Stromal cell of bone marrow (primary cell): Measurements from ENCODE around the gene TOM1L2.

Source experiments
- DNase-seq: peaks from one replicate; pipeline ENCODE4 v3.0.0-alpha.2; 2012; ENCODE audit warnings: low read depth

Gene TOM1L2

DNA sequence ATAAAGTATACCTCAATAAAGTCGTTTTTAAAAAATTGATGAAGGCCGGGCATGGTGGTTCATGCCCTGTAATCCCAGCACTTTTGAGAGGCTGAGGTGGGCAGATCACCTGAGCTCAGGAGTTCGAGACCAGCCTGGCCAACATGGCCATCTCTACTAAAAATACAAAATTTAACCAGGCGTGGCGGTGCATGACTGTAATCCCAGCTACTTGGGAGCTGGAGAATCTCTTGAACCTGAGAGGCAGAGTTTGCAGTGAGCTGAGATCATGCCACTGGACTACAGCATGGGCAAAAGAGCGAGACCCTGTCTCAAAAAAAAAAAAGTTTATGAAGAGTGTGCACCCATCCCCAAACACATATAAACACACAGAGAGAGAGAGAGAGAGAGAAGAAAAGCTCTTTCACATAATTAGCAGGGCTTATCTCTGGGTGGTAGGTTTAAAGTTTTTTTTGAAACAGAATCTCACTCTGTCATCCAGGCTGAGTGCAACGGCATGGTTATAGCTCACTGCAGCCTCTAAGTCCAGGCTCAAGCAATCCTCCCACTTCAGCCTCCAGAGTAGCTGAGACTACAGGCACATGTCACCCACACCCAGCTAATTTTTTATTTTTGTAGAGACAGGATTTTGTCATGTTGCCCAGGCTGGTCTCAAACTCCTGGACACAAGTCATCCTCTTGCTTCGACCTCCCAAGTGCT is 138.4 kb downstream of the TOM1L2 start:
- DNase-seq = no peak

DNA sequence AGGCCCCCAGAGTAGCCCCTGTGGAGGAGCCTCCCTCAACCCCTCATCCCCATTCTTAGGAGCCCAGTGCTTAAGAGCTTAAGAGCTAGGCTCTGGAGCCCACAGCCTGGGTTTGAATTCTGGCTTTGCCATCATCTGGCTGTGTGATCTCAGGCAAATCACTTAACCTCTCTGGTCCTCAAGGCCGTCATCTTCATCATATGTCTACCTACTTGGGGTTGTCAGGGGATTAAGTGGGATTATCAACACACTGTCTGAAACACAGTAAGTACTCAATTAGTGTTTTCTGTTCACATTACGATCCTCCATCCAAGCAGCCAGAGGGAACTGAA is 140.2 kb downstream of the TOM1L2 start:
- DNase-seq = no peak

DNA sequence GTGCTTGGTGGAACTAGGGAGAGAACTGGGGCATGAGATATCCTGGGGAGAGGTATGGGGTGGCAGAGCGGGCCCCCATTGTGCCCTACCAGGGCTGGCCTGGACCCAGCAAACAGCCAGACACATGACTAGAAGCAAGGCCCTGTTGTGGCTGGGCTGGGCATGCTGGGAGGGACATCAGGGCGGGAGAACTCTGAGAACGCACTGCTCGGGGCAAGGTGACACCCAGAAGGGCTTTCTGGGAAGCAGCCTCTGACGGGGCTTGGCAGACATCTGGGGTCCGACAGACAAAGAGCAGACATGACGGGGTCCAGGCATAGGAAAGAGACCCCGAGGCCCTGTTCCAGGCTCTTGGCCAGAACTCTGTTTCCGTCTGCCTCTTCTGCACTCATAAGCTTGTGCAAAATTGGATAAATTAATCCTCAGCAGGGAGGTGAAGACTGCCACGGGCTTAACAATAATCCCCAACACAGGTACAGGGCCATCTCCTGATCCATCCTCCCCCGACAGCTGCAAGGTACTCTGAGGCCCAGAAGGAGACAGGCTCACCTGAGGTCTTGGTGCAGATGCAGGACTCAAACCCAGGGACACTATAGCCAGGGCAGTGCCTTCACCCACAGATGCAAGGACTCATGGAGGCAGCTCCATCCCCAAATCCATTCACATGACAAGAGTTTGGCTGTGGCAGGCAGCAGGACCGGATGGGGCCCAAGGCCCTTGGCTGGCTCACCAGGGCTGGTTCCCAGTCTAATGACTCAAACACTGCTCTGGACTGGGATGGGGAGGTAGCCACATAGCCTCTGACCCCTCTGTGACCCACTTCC is 140.8 kb downstream of the TOM1L2 start:
- DNase-seq = no peak

DNA sequence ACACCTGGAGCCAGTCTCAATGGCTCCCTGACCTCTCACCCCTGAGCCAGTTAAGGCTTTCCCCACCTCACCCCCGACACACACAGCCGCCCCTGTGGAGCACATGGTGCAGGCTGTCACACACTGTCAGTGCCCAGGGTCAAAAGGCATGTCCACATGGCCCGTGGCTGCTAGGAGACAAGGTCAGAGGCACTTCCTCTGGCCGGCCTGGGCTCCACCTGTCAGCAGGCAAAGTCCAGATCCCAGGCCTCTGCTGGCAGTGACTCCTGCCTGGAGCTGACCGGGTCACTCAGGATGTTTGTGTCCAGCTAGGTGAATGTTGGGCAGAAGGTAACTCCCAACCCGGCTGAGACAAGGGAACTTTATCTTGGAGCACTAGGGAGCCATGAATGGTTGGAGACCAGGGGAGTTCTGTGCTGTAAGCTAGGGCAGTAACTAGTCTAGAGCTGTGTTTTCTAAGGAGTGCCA is 141.4 kb downstream of the TOM1L2 start:
- DNase-seq = no peak

DNA sequence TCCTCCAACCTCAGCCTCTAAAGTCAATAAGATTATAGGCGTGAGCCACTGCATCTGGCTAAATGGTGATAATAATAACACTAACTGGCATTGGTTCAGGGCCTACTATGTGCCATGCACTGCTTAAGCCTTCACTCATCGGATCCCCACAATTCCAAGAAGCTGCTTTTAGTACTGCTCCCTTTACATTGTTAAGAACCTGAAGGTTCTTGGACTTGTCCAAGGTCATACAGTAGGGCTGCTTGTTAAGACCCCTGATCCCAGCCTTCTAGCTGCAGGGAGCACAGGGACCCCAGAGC is 142.0 kb downstream of the TOM1L2 start:
- DNase-seq = no peak

DNA sequence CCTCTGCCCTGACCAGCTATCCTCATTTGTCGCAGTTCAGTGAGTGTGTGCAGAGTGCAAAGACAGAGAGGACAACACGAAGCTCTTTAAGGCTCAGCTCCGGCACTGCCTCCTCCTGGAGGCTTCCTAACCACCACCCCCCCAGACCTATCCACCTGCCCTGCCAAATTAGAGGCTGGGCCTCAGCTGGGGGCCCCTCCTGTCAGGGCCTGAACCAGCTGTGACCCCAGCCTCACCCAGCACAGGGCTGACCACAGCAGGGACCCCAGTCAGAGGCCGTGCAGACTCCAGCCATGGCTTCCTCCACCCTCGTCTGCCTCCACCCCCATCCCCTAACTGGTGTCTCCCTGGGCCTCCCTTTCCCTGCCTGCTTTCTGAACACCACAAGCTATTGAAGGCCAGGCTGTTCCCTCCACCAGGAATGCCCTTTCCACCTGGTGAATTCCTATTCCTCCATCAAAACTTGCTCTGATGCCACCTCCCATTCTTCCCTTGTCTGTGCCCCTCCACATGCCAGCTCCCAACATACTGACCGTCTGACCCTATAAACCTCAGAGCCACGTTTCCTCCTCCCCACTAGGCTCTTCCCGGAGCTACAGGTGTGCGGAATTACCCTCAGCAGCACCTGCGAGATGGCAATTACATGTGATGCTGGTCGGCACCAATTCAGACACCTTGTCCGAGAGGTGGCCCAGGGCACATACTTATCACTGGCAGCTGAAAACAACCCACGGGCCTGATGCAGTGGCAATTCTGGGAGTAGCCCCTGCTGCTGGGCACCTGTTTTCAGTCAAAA is 144.2 kb downstream of the TOM1L2 start:
- no peak for DNase-seq

DNA sequence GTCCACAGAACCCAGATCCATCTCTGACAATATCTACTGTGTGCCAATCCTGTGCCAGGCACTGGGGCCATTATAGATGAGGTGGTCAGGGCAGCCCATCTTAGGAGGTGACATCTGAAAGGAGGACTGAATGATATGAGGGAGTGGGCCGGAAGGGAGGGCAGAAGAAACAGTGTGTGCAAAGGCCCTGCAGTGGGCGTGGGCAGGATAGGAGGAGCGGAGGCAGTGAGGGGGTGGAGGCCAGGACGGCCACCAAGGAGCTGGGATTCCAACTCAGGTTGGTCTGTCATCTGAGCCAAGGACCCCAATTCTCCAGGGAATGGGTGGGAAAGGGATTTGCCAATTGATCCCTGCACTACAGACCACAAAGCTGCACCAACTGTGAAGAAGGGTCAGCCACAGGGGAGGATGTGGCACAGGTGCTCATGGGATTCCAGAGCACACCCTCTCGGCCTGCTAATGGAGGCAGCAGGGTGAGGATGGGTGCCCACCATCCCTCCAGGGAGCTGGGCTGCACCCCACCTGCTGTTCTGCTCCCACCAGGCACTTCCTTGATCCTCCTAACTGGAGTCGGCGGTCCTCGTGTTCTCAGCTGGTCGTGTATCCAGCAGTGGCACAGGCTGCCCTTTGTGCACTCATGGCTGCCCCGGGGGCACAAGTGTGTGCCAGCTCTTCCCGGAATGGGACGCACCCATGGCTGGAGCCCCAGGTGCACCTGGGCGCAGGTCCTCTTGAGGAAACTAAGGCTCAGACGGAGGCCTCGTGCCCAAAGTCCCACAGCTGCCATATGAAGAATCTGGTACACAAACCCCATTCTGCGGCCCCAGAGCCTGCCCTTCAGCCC is 145.0 kb downstream of the TOM1L2 start:
- DNase-seq = no peak

DNA sequence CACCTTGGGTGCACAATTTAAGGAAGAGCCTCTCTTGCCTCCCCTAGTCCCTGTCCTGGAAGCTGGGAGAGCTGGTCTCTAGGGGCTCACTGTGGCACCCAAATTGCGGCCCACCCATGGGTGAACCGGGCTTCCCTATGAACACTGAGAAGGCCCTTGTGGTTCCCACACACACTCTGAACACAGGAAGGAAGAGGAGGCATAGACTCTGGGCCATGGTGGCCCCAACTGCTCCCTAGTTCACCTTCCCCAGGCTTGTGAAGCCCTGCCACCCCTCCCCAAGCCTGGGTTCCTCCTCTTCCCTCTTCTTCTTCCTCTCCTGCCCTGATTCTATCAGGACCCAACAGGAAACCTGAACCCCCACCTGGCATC is 145.9 kb downstream of the TOM1L2 start:
- no peak for DNase-seq

DNA sequence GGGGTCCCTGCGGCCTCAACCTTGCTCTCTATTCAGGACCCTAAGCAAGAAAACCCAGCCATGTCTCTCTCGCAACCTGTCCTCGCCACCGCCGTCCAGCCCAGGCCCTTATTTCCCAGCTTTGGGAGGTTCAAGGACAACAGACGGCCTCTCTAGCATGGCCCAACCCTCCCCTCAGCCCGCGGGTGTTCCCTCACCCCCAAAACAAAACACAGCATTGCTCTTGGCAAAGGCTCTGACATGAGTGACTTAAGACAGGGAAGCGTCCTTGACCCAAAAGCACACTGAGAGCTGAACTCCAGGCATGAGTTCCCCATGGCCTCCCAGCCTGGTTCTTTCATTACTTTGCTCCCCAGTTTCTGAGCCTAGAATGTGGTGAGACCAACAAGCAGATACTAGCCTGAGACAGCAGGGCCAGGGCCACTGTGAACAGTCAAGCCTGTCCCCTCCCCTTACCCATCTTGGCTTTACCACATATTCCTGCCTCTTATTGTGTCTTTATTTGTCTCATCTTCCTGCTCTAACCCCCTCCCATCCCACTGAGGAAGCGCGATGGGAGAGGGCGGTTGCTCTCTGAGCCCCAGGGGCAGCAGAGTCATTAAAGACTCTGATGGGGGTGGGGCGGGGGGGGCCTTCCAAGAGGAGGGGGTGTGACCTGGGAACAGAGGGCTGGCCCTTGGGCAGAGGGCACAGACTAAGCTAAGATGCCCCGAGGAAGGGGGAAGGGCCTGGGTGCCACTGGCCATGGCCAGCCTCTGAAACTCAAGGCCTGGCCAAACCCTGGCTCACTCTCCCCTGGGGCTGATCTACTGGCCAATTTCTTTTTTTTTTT is 147.2 kb downstream of the TOM1L2 start:
- DNase-seq = no peak

DNA sequence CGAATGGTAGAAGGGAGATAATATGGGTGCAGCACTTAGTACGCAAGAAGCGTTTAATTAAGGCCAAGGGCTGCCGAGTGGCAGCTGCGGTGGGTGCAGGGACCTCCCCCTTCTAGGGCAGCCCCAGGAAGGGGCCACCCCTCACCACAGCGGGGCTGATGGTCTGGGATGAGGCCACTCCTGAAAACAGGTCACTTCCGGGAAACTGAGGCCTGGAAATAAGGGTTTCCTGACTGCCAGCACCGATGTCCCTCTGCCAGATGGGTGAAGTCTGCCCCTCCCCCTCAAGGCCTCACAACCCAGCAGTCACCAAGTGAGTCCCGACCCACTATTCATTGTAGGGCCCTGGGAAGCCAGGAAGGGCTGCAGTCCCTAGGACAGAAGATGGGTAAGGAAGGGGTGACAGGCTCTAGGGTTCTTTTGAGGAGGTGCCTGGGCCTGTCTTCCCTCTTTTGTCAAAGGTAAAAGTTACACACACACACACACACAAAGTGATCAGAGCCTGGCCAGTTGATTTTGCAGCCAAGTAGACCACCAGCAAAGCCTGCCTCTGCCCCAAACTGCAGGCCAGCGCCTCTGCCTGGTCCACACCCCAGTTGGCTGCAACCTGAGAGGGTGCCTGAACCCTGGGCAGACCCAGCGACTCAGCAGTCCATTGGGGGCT is 147.9 kb downstream of the TOM1L2 start:
- DNase-seq = no peak

DNA sequence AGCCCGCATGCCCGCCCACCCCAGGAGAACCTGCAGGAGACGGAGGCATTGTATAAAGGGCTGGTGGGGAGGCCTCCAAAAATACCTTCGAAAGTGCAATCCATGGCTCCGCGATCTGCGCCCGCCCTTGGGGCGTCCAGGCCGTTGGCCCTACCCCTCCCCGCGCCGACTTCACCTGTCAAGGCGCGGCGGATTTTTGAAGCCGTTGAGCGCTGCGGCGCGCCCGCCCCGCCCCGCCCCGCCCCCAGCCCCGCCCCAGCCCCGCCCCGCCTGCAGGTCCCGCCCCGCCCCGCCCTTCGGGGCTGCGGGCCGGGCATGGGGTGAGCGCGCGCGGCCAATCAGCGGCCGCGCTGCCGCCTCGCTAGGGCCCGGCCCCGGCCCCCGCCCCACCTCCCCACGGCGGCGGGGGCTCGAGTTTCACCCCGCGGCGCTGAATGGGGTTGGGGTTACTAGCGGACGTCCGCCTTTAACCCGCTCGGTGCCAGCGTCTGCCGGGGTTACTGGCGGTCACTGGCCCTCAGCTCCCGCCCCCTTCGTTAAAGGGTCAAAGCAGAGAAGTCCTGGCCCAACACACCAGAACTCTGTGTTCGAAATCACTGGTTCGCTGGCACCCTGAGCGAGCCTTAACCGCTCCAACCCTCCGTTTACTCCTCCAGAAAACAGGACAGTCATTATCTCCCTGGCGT is 148.6 kb downstream of the TOM1L2 start:
- peak; percentile 68 for DNase-seq

DNA sequence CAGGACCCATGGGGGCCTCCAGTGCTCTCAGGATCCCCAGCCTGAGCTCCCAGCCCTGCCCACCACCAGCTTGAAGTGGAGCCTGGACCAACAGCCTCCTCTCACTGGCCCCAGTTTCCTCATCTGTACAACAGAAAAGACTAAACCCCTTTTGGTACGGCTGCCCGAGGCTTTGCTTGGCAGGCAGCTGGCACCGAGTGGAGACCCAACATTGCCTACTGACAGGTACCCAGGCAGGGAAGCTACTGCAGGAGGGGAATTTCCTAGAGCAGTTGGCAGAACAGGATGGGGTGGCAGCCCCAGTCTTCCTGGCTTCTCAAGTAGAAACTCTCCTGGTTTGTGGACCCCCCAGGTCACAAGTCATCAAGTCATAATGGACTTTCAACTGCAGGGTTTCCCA is 149.6 kb downstream of the TOM1L2 start:
- no peak for DNase-seq

DNA sequence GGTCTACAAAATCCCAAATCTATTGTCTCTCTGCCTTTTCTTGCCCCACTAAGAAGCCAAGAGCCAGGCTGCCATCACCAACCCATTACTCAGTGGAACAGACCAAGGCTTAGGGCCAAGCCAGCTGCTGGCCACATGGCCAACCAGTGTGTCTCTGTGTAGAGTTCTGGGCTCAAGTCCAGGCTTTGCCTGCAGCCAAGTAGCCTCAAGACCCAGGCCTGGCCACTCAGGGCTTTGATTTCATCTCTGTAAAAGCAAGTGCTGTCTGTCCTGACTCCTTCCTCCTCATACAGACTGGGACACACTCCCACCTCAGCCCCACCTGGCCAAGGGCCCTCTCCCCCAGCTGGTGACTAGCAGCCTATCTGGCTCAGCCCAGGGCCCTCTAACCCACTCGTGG is 150.0 kb downstream of the TOM1L2 start:
- peak; percentile 83 for DNase-seq

DNA sequence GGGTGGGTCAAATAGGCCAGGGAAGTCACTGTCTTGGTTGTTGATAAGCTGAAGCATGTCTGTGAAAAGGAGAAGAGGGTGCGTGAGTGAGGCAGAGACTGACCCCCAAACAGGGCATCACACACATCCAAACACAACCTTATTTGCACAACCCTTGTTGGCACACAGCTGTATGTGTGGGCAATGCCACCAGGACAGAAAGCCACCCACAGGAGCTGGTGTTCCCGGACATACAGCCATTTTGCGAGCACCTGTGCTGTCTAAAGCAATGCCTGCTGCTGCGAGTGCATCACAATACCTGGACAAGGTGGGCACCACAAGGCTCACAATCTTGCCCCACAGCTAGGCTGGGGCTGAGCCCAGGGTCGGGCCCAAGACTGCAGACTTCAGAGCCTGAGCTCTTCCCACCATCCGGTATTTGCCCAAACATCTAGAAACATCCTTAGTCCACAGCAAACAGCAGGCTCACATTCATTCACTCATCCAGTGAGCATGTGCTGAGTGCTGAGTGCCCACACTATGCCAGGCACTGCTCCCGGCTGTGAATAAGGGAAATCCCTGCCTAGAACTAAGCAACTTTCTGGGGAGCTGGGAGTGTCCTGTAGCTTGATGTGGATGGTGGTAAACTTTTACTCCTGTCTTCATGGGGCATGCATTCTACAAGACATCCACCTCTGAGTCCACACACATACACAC is 151.6 kb downstream of the TOM1L2 start:
- DNase-seq = no peak

DNA sequence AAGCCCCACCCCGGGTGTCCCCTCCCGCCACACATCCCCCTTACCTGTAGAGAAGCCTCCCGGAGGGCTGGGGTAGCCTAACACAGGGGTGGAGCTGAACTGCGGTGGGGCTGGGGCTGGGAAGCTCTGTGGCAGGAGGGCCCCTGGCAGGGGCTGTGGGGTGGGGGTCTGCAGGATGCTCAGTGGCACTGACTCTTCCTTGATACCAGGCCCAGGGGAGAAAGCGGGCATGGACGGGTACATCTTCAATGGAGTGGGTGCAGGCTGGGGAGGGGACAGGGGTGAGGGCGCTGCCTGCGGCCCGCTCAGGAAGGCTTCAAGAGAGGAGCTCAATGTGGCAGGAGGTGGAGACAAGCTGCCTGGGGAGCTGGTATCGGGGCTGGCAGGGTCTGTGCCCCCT is 152.2 kb downstream of the TOM1L2 start:
- DNase-seq = no peak

DNA sequence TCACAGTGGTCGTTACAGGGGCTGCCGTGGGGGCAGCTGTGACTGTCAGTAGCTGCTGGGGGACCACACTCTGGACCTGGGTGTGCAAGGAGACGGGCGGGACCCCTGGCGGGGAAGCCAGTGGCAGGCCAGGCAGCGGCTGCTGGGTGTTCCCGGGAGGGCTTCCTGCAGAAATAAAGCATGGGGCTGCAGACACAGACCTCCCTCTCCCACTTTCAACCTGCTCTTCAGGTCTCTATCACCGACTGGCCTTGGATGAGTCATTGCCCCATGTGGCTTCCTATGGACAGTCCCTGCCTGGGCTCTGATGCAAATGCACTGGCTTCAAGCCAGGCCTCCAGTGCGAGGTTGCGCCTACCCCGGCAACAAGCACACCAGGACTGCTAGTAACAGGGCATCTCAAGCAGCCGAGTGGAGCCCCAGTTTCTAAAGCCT is 152.6 kb downstream of the TOM1L2 start:
- no peak for DNase-seq

DNA sequence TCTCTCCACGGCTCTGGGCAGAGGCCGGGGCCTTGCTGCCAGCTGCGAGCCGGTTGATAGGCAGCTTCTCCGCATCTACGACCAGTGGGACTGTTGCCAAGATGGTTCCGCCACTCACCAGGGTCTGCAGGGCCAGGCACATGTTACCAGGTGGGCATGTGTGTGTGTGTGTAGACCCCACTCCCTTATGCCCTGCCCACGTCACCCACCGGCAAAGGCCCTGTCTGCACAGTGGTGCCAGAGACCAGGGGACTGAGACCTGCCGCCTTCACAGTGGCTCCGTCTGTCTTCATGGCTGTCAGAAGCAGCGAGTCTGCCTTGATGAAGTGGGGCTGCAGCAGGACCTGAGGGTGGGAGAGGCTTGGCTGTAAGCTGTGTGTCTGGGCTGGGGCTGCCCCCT is 153.1 kb downstream of the TOM1L2 start:
- DNase-seq = no peak

DNA sequence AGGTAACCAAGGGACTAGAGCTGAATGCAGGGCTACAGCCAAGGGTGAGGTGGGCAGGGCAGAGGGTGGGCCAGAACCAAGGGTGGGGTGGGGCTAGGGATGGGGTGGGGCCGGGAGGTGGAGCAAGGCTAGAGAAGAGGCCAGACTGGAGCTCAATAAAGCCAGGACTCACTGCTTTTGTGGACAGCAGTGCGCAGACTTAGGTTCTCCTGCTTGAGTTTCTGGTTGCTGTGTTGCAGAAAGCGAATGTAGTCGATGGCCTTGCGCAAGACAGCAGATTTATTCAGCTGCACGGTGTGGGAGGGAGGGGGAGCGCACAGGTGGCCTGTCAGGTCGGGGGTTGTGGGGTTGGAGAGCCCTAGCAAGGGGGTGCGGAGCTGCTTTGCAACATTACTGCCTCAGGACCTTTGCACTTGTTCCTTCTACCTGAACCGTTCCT is 154.1 kb downstream of the TOM1L2 start:
- no peak for DNase-seq

DNA sequence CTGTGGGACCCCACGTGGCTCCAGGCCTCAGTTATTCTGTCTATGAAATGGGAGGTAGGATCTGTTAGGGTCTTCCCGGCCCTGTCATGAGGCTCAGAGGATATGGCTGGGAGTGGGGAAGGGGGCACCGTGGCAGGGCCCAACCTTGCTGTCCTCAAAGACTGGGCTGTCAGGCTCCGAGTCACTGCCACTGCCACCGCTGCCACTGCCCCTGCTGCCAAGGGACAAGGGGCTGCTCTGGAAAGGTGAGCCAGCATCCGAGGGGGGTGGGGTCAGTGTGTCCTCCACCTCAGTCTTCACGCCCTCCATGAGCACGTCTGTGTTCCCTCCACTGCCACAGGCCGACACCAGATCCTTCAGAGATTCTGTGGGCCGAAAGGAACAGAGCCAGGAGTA is 154.7 kb downstream of the TOM1L2 start:
- DNase-seq = no peak
